NT2/D1 (cell line): ENCODE measurements around the gene SPSB2.
A peak's percentile ranks its signal among the peaks of the same experiment; 100 is the strongest.

Experiments used
- DNase-seq: peaks from one replicate; pipeline ENCODE4 v3.0.0-alpha.2; 2011; ENCODE audit warnings: low read depth, low spot score
- H3K27me3 ChIP-seq: 2 replicates; pipeline ENCODE4 v1.6.0; 2011; ENCODE audit warnings: mild to moderate bottlenecking; ENCODE audit not compliant: insufficient read length, insufficient read depth
- H3K36me3 ChIP-seq: 2 replicates; pipeline ENCODE4 v1.6.1; 2011; ENCODE audit warnings: mild to moderate bottlenecking, low read length, mixed read lengths; ENCODE audit not compliant: insufficient read depth, insufficient read length
- H3K4me1 ChIP-seq: 2 replicates; pipeline ENCODE4 v1.5.1; 2011; ENCODE audit not compliant: insufficient read depth, insufficient read length
- H3K4me3 ChIP-seq: 2 replicates; pipeline ENCODE4 v1.5.1; 2011; ENCODE audit warnings: low read depth; ENCODE audit not compliant: insufficient read length
- H3K9ac ChIP-seq: 2 replicates; pipeline ENCODE4 v1.6.0; 2011; ENCODE audit warnings: low read depth; ENCODE audit not compliant: insufficient read length
- H3K9me3 ChIP-seq: 2 replicates; pipeline ENCODE4 v1.5.1; 2011; ENCODE audit warnings: mild to moderate bottlenecking, low read length; ENCODE audit not compliant: insufficient read depth
- SUZ12 ChIP-seq: IDR thresholded peaks from 2 replicates; pipeline ENCODE4 v1.6.1; 2011; ENCODE audit not compliant: insufficient read length, insufficient read depth; ENCODE audit errors: extremely low read depth
- YY1 ChIP-seq: IDR thresholded peaks from 2 replicates; pipeline ENCODE4 v1.6.1; 2011; ENCODE audit not compliant: insufficient read length, insufficient read depth
- ZNF274 ChIP-seq: IDR thresholded peaks from 2 replicates; pipeline ENCODE4 v1.6.1; 2011; ENCODE audit warnings: mild to moderate bottlenecking, low read depth, low read length

The SPSB2 gene

GRCh38 chr12:6828781-6829535 is 44.1 kb downstream of the SPSB2 start:
- Histone ChIP-seq H3K4me3 (peak overlapping the region; percentile 93), H3K27me3 (no peaks in the 10 kb centered on the region), H3K9ac (peak overlapping the region; percentile 94), H3K36me3 (peaks cover 65% of the 10 kb centered on the region), H3K4me1 (peaks cover 47% of the 10 kb centered on the region), H3K9me3 (no peaks in the 10 kb centered on the region)
- DNase-seq: peak; percentile 80
- peak; percentile 40 for TF ChIP-seq SUZ12
- no peak for TF ChIP-seq YY1
- TF ChIP-seq ZNF274: no peak

- H3K27me3 ChIP-seq: no peaks in the 10 kb centered on the region
- TF ChIP-seq SUZ12 (no peak), ZNF274 (no peak), YY1 (no peak)
- peaks cover 59% of the 10 kb centered on the region for H3K36me3 ChIP-seq
- DNase-seq: peak; percentile 89
- peak within 1 kb of the TSS; percentile 93 for H3K4me3 ChIP-seq
- H3K9ac ChIP-seq: peak within 1 kb of the TSS; percentile 94
- H3K4me1 ChIP-seq: peaks cover 54% of the 10 kb centered on the region
- no peaks in the 10 kb centered on the region for H3K9me3 ChIP-seq
Measured at GRCh38 chr12:6827982-6828780, 44.9 kb downstream of the SPSB2 start, which contains the start of gene P3H3. Gene P3H3, plus strand, starts transcription at chr12:6828407. Its CDS starts 34 bp downstream, at chr12:6828441.

- Histone ChIP-seq H3K9ac (peak overlapping the region; percentile 80), H3K4me3 (peak overlapping the region; percentile 5), H3K36me3 (peaks cover 56% of the 10 kb centered on the region), H3K9me3 (no peaks in the 10 kb centered on the region), H3K4me1 (peaks cover 60% of the 10 kb centered on the region), H3K27me3 (no peaks in the 10 kb centered on the region)
- DNase-seq: peak; percentile 96
- no peak for TF ChIP-seq ZNF274
- no peak for TF ChIP-seq YY1
- no peak for TF ChIP-seq SUZ12
Measured at GRCh38 chr12:6827437-6827911, 45.6 kb downstream of the SPSB2 start.

- Histone ChIP-seq H3K4me3 (peak overlapping the region; percentile 5), H3K9me3 (no peaks in the 10 kb centered on the region), H3K27me3 (no peaks in the 10 kb centered on the region), H3K36me3 (peaks cover 50% of the 10 kb centered on the region), H3K9ac (peak overlapping the region; percentile 80), H3K4me1 (peaks cover 66% of the 10 kb centered on the region)
- TF ChIP-seq ZNF274 (no peak), YY1 (no peak), SUZ12 (no peak)
- no peak for DNase-seq
Measured at GRCh38 chr12:6826734-6827436, 46.2 kb downstream of the SPSB2 start.

GRCh38 chr12:6826125-6826733 is 46.9 kb downstream of the SPSB2 start:
- peak overlapping the region; percentile 36 for H3K9ac ChIP-seq
- H3K27me3 ChIP-seq: no peaks in the 10 kb centered on the region
- peaks cover 62% of the 10 kb centered on the region for H3K4me1 ChIP-seq
- DNase-seq: no peak
- no peaks in the 10 kb centered on the region for H3K9me3 ChIP-seq
- TF ChIP-seq ZNF274 (no peak), SUZ12 (no peak), YY1 (no peak)
- peaks cover 44% of the 10 kb centered on the region for H3K36me3 ChIP-seq
- H3K4me3 ChIP-seq: no peak overlapping the region

- Histone ChIP-seq H3K9ac (peak overlapping the region; percentile 57), H3K27me3 (no peaks in the 10 kb centered on the region), H3K4me1 (peaks cover 64% of the 10 kb centered on the region), H3K9me3 (no peaks in the 10 kb centered on the region), H3K36me3 (peaks cover 37% of the 10 kb centered on the region), H3K4me3 (no peak overlapping the region)
- TF ChIP-seq SUZ12: no peak
- TF ChIP-seq YY1: no peak
- no peak for TF ChIP-seq ZNF274
- DNase-seq: peak; percentile 97
Measured at GRCh38 chr12:6825398-6826124, 47.5 kb downstream of the SPSB2 start.
